OCI-LY7 (cell line): ENCODE measurements around the gene SLAMF6. TPM values are rescaled to one million over a fixed set of nuclear protein-coding genes. Genes with fewer than 3 reads are reported as not detected.
"Not testable (repeated sequence)": the region's sequence is repeated elsewhere in the genome, so short reads cannot be mapped to it uniquely, and the experiment has no call there.

ENCODE experiments used
- BruUV-seq: library from RNA; stranded (reverse); fragments of 400-500 nt; replicated peaks from 2 replicates; lab custom pipeline; 2021; lab: Mats Ljungman, UMichigan
- CTCF ChIA-PET: fragments of 300-600 bp; sonication (Branson Sonifier 250); formaldehyde crosslinking; loops from one replicate; lab custom pipeline; 2022; ENCODE audit warnings: antibody characterized with exemption; ENCODE audit not compliant: unreplicated experiment; lab: Charles Lee
- POLR2A ChIA-PET: fragments of 300-600 bp; sonication (Branson Sonifier 250); formaldehyde crosslinking; loops from one replicate; lab custom pipeline; 2022; ENCODE audit warnings: antibody characterized with exemption; lab: Charles Lee
- DNase-seq: peaks from one replicate; pipeline ENCODE4 v3.0.0-alpha.2; 2015; ENCODE audit warnings: low spot score
- H2AFZ ChIP-seq: fragments of 200-600 bp; sonication (generic), shearing (Covaris generic); 2 replicates; pipeline ENCODE4 v1.6.1; 2014; ENCODE audit warnings: mild to moderate bottlenecking, antibody characterized with exemption, low read length, moderate library complexity
- H3K27ac ChIP-seq: fragments of 200-600 bp; sonication (generic); 2 replicates; pipeline ENCODE4 v1.5.1; 2014; ENCODE audit warnings: mixed run types, low read depth, mild to moderate bottlenecking, moderate library complexity, low read length, inconsistent platforms; ENCODE audit not compliant: poor library complexity, severe bottlenecking
- H3K36me3 ChIP-seq: fragments of 200-600 bp; sonication (generic); 2 replicates; pipeline ENCODE4 v1.6.1; 2014; ENCODE audit warnings: mild to moderate bottlenecking, antibody characterized with exemption, low read length, moderate library complexity, mixed read lengths; ENCODE audit not compliant: insufficient read depth
- H3K4me1 ChIP-seq: fragments of 200-600 bp; sonication (generic); 2 replicates; pipeline ENCODE4 v1.5.1; 2014; ENCODE audit warnings: mild to moderate bottlenecking, low read length; ENCODE audit not compliant: insufficient read depth, poor library complexity, severe bottlenecking
- H3K4me2 ChIP-seq: fragments of 200-600 bp; sonication (generic); 2 replicates; pipeline ENCODE4 v1.6.1; 2014; ENCODE audit warnings: mild to moderate bottlenecking, low read length
- H3K4me3 ChIP-seq: fragments of 200-600 bp; sonication (generic); 2 replicates; pipeline ENCODE4 v1.5.1; 2014; ENCODE audit warnings: mild to moderate bottlenecking, low read depth, low read length; ENCODE audit not compliant: poor library complexity, severe bottlenecking
- H3K79me2 ChIP-seq: fragments of 200-600 bp; sonication (generic); 2 replicates; pipeline ENCODE4 v1.6.1; 2016; ENCODE audit warnings: low read depth, mild to moderate bottlenecking, low read length, moderate library complexity, mixed read lengths; ENCODE audit not compliant: insufficient read depth
- H3K9me2 ChIP-seq: fragments of 200-600 bp; sonication (generic); 2 replicates; pipeline ENCODE4 v1.6.1; 2016; ENCODE audit warnings: mild to moderate bottlenecking, low read length, mixed read lengths; ENCODE audit not compliant: insufficient read depth
- H3K9me3 ChIP-seq: fragments of 200-600 bp; sonication (generic); 2 replicates; pipeline ENCODE4 v1.6.1; 2014; ENCODE audit warnings: mild to moderate bottlenecking, mixed run types, low read length, mixed read lengths
- H4K20me1 ChIP-seq: fragments of 200-600 bp; sonication (generic); 2 replicates; pipeline ENCODE4 v1.6.1; 2014; ENCODE audit warnings: mild to moderate bottlenecking, antibody characterized with exemption, low read length, moderate library complexity, mixed read lengths; ENCODE audit not compliant: insufficient read depth
- EZH2phosphoT487 ChIP-seq: fragments of 200-600 bp; sonication (generic); IDR thresholded peaks from 2 replicates; pipeline ENCODE4 v1.6.1; 2018; ENCODE audit warnings: low read depth, borderline replicate concordance, mild to moderate bottlenecking, mixed run types, antibody characterized with exemption, low read length, moderate library complexity, mixed read lengths
- intact Hi-C: fragments of 100-400 bp; cut with micrococcal nuclease; formaldehyde crosslinking; loops from one replicate; pipeline ENCODE4 v1.10.0; 2022; ENCODE audit not compliant: unreplicated experiment
- total RNA-seq, 2 experiments: library from RNA; depleted of rRNA in 1 of 2; stranded (reverse); fragments of >200 nt in 1 of 2; shearing (Covaris generic) in 1 of 2; gene quantifications; 2 replicates each; pipeline ENCODE4 v1.2.3, GENCODE V29; 2014 to 2022
- TF ChIP-seq, protein P1 (sequence below): fragments of 200-600 bp; sonication (generic); conservative IDR thresholded peaks from 2 replicates; pipeline ENCODE4 v1.5.1; 2014; ENCODE audit warnings: mild to moderate bottlenecking, antibody characterized with exemption, low read length, moderate library complexity, mixed read lengths

Gene SLAMF6
- total RNA-seq, 2 experiments from 2014 or later, result 43.0 to 65.1 TPM

DNA sequence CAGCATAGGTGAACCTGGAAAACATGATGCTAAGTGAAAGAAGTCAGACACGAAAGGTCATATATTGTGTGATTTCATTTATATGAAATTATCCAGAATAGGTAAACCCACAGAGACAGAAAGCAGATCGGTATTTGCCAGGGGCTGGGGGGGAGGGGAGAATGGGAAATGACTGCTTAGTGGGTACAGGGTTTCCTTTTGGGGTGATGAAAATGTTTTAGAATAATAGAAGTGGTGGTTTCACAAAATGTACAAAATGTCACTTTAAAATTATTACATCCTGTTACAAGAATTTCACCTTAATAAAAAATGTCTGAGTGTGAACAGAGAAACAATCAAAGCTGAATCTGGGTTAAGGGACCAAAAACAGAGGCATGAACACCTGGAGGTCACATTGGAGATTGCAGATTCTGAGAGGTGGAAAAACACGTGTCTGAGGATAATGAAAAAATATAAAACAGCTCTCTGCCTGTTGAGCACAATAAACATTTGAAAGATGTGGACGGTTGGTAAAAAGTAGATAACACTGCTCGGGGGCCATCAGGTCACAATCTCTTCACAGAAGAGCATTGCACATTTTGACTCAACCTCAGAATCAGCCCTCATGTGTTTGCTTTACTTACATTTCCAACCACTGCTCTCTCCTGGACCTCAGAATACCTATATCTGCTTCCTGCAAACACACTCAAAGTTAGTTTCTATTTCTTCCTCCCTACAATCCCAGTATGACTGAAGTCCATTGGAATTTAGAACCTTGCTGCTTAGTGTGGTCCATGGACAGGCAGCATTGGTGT lies 3.2 kb downstream of the SLAMF6 start:
- Histone ChIP-seq H3K27ac (peak overlapping the region; percentile 98), H3K4me1 (peaks cover 71% of the 10 kb centered on the region), H3K9me3 (peaks cover 32% of the 10 kb centered on the region; the same call in 1 of the 2 replicates), H4K20me1 (no peaks in the 10 kb centered on the region), H2AFZ (peak overlapping the region; percentile 22; the same call in 1 of the 2 replicates), H3K4me3 (peak overlapping the region; percentile 83), H3K4me2 (peak overlapping the region; percentile 92), H3K9me2 (no peaks in the 10 kb centered on the region), H3K36me3 (peaks cover 37% of the 10 kb centered on the region), H3K79me2 (peaks cover 78% of the 10 kb centered on the region)
- TF ChIP-seq, protein P1, sequence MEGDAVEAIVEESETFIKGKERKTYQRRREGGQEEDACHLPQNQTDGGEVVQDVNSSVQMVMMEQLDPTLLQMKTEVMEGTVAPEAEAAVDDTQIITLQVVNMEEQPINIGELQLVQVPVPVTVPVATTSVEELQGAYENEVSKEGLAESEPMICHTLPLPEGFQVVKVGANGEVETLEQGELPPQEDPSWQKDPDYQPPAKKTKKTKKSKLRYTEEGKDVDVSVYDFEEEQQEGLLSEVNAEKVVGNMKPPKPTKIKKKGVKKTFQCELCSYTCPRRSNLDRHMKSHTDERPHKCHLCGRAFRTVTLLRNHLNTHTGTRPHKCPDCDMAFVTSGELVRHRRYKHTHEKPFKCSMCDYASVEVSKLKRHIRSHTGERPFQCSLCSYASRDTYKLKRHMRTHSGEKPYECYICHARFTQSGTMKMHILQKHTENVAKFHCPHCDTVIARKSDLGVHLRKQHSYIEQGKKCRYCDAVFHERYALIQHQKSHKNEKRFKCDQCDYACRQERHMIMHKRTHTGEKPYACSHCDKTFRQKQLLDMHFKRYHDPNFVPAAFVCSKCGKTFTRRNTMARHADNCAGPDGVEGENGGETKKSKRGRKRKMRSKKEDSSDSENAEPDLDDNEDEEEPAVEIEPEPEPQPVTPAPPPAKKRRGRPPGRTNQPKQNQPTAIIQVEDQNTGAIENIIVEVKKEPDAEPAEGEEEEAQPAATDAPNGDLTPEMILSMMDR, result peak; percentile 72
- TF ChIP-seq EZH2phosphoT487, result no peak
- no TSS peak for BruUV-seq
- DNase-seq, result peak; percentile 83
- CTCF ChIA-PET, result no interaction called here
- intact Hi-C loops, result loop anchor here (1.0 to 5.0 kb wide), 3 partner anchors 32 to 152 kb away; no protein-coding TSS in a partner anchor
- POLR2A ChIA-PET, result interaction anchor here (0.9 to 1.6 kb wide), 6 partner anchors 10 to 63 kb away, joined by 3 to 6 read pairs (median 4); no protein-coding TSS in a partner anchor

DNA sequence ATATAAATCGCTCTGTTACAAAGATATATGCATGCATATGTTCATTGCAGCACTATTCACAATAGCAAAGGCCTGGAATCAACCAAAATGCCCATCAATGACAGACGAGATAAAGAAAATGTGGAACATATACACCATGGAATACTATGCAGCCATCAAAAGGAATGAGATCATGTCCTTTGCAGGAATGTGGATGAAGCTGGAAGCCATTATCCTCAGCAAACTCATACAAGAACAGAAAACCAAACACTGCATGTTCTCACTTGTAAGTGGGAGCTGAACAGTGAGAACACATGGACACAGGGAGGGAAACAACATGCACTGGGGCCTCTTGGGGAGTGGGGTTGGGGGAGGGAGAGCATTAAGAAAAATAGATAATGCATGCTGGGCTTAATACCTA lies 5.5 kb downstream of the SLAMF6 start:
- Histone ChIP-seq H3K79me2 (peaks cover 91% of the 10 kb centered on the region), H3K4me1 (peaks cover 74% of the 10 kb centered on the region), H3K9me3 (peaks cover 47% of the 10 kb centered on the region; the same call in 1 of the 2 replicates), H3K36me3 (peaks cover 60% of the 10 kb centered on the region), H3K27ac (peak overlapping the region; percentile 98)
- POLR2A ChIA-PET, result interaction anchor here (0.7 kb wide), 1 partner anchor 185 kb away, joined by 3 read pairs; no protein-coding TSS in a partner anchor
- H3K4me2 ChIP-seq, H2AFZ ChIP-seq, H3K9me2 ChIP-seq, DNase-seq, H4K20me1 ChIP-seq, BruUV-seq, intact Hi-C loops, H3K4me3 ChIP-seq, CTCF ChIA-PET: not testable (repeated sequence)

DNA sequence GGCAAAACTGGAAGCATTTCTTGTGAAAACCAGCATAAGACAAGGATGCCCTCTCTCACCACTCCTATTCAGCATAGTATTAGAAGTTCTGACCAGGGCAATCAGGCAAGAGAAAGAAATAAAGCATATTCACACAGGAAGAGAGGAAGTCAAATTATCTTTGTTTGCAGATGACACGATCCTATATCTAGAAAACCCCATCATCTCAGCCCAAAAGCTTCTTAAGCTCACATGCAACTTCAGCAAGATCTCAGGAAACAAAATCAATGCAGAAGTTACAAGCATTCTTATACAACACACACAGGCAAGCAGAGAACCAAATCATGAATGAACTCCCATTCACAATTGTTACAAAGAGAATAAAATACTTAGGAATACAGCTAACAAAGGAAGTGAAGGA lies 7.1 kb downstream of the SLAMF6 start:
- CTCF ChIA-PET, result not testable (repeated sequence)
- POLR2A ChIA-PET, result interaction anchor here (0.9 to 1.5 kb wide), 4 partner anchors 9 to 106 kb away, joined by 3 to 4 read pairs (median 3); no protein-coding TSS in a partner anchor

More for the DNA sequence above, 7.1 kb downstream of the SLAMF6 start:
- peak overlapping the region; percentile 39 for H3K4me2 ChIP-seq
- peaks cover 96% of the 10 kb centered on the region for H3K79me2 ChIP-seq
- DNase-seq, H3K4me3 ChIP-seq, H4K20me1 ChIP-seq, BruUV-seq, intact Hi-C loops, H2AFZ ChIP-seq, H3K9me2 ChIP-seq: not testable (repeated sequence)
- H3K27ac ChIP-seq, result peak overlapping the region; percentile 16
- H3K36me3 ChIP-seq, result peaks cover 77% of the 10 kb centered on the region
- H3K4me1 ChIP-seq, result peaks cover 63% of the 10 kb centered on the region
- peaks cover 60% of the 10 kb centered on the region; the same call in 1 of the 2 replicates for H3K9me3 ChIP-seq
